Peyer's patch (tissue), 4 donors: ENCODE results near the gene TSPAN18. TPM values are rescaled to one million over a fixed set of nuclear protein-coding genes. Genes with fewer than 3 reads are reported as not detected.
"Not testable (repeated sequence)": the region's sequence is repeated elsewhere in the genome, so short reads cannot be mapped to it uniquely, and the experiment has no call there.

Source experiments
- DNase-seq, 3 donors: peaks; one replicate each; pipeline ENCODE4 v3.0.0-alpha.2; 2017 to 2019
- H3K27ac ChIP-seq, 4 donors: fragments of 200-600 bp; sonication (generic); one replicate each; pipeline ENCODE4 v1.5.1; 2016 to 2019
- H3K27me3 ChIP-seq, 2 donors: fragments of 200-600 bp; sonication (generic); one replicate each; pipeline ENCODE4 v1.5.1; 2019
- H3K36me3 ChIP-seq, 3 donors: fragments of 200-600 bp; sonication (generic); one replicate each; pipeline ENCODE4 v1.5.1; 2016 to 2019
- H3K4me1 ChIP-seq, 4 donors: fragments of 200-600 bp; sonication (generic); one replicate each; pipeline ENCODE4 v1.5.1; 2016 to 2019
- H3K4me3 ChIP-seq, 4 donors: fragments of 200-600 bp; sonication (generic); 1 replicate in 3 of 4; 2 replicates in 1 of 4; pipeline ENCODE4 v1.5.1; 2016 to 2019; ENCODE audit warnings: mild to moderate bottlenecking in 1 of 4
- H3K9me3 ChIP-seq, 4 donors: fragments of 200-600 bp; sonication (generic); one replicate each; pipeline ENCODE4 v1.5.1; 2016 to 2019; ENCODE audit warnings: mild to moderate bottlenecking in 1 of 4
- POLR2A ChIP-seq, 2 donors: fragments of 450-650 bp; IDR thresholded peaks; one replicate each; pipeline ENCODE4 v1.5.1; 2017; ENCODE audit warnings: antibody characterized with exemption in 2 of 2, mild to moderate bottlenecking in 2 of 2, moderate library complexity in 2 of 2
- total RNA-seq, 4 donors: library from RNA; depleted of rRNA; stranded (reverse); fragments of >200 nt; gene quantifications; one replicate each; pipeline ENCODE4 v1.1.0, GENCODE V29; 2016
- TF ChIP-seq, protein P1 (sequence below), 6 experiments: fragments of 450-650 bp in 4 of 6; fragments of 200-600 bp in 2 of 6; sonication (generic) in 1 of 6; IDR thresholded peaks; one replicate each; pipeline ENCODE4 v1.5.1; 2017 to 2019; ENCODE audit warnings: antibody characterized with exemption in 6 of 6, mild to moderate bottlenecking in 3 of 6, moderate library complexity in 1 of 6

TSPAN18 gene
- total RNA-seq, 4 donors from 2014 or later, result 1.1 to 19.8 (median 3.1) TPM

DNA sequence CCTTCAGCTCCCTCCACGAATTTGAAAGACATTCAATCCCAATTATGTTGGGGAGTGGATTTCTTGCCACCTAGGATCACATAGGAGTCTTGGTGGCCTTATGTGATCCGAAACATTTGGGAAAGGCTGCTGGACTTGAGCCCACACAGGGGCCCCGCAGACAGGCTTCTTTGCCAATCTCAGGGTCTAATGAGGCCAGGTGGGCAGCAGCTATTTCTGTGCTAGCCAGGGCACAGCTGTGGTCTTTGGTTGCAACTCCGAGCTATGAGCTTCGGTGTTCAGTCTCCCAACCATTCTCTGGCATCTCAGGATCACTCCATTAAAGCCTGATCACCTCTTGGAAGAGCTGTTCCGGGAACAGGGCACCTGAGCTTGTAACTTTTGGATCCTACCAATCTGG is 139.5 kb downstream of the TSPAN18 start:
- H3K9me3 ChIP-seq, result peaks cover 0 to 4% (median 0%) of the 10 kb centered on the region in 4 donors
- TF ChIP-seq, protein P1, sequence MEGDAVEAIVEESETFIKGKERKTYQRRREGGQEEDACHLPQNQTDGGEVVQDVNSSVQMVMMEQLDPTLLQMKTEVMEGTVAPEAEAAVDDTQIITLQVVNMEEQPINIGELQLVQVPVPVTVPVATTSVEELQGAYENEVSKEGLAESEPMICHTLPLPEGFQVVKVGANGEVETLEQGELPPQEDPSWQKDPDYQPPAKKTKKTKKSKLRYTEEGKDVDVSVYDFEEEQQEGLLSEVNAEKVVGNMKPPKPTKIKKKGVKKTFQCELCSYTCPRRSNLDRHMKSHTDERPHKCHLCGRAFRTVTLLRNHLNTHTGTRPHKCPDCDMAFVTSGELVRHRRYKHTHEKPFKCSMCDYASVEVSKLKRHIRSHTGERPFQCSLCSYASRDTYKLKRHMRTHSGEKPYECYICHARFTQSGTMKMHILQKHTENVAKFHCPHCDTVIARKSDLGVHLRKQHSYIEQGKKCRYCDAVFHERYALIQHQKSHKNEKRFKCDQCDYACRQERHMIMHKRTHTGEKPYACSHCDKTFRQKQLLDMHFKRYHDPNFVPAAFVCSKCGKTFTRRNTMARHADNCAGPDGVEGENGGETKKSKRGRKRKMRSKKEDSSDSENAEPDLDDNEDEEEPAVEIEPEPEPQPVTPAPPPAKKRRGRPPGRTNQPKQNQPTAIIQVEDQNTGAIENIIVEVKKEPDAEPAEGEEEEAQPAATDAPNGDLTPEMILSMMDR (IDR thresholded peaks at IDR 0.05), result no peak
- TF ChIP-seq POLR2A (IDR thresholded peaks at IDR 0.05), result no peak
- H3K27ac ChIP-seq, result no peak overlapping the region
- H3K27me3 ChIP-seq, result no peaks in the 10 kb centered on the region
- H3K36me3 ChIP-seq, result no peaks in the 10 kb centered on the region
- no peak overlapping the region for H3K4me3 ChIP-seq
- DNase-seq, result peak in 1 of 3 donors; percentile 13
- H3K4me1 ChIP-seq, result peaks cover 0 to 9% (median 2%) of the 10 kb centered on the region in 4 donors

GRCh38 chr11:44868021-44868420 is 141.3 kb downstream of the TSPAN18 start:
- no peak for DNase-seq
- Histone ChIP-seq H3K36me3 (no peaks in the 10 kb centered on the region), H3K9me3 (peaks cover 0 to 4% (median 0%) of the 10 kb centered on the region in 4 donors), H3K4me3 (no peak overlapping the region), H3K27me3 (no peaks in the 10 kb centered on the region), H3K4me1 (no peaks in the 10 kb centered on the region), H3K27ac (no peak overlapping the region)
- TF ChIP-seq POLR2A (IDR thresholded peaks at IDR 0.05), result no peak
- TF ChIP-seq, protein P1 (IDR thresholded peaks at IDR 0.05), result no peak

- TF ChIP-seq, protein P1 (IDR thresholded peaks at IDR 0.05), result no peak
- no peak for TF ChIP-seq POLR2A (IDR thresholded peaks at IDR 0.05)
- no peak overlapping the region for H3K27ac ChIP-seq
Observed at GRCh38 chr11:44868455-44869421, 142.0 kb downstream of the TSPAN18 start.

DNA sequence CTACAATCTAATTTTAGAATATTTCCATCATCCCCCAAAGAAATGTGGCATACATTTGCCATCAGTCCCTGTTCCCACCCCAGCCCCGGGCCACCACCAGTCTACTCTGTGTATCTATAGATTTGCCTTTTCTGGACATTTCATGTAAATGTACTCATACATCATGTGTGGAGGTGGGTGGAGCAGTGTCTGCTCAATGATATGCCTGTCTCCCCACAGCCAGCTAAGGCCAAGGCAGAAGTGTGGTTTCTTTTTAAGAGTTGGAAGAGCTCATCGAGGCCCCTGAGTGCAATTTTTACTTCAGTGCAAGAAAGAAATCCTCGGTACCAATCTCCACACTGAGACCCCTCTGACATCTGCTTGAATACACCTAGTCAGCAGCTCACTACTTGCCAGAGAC is 143.4 kb downstream of the TSPAN18 start:
- no peak overlapping the region for H3K27ac ChIP-seq
- DNase-seq, result no peak
- no peaks in the 10 kb centered on the region for H3K36me3 ChIP-seq
- H3K4me1 ChIP-seq, result no peaks in the 10 kb centered on the region
- H3K27me3 ChIP-seq, result no peaks in the 10 kb centered on the region
- TF ChIP-seq, protein P1 (IDR thresholded peaks at IDR 0.05), result no peak
- no peak for TF ChIP-seq POLR2A (IDR thresholded peaks at IDR 0.05)
- peaks cover 0 to 4% (median 0%) of the 10 kb centered on the region in 4 donors for H3K9me3 ChIP-seq
- no peak overlapping the region for H3K4me3 ChIP-seq

More at GRCh38 chr11:44868455-44869421, 142.0 kb downstream of the TSPAN18 start:
- no peaks in the 10 kb centered on the region for H3K36me3 ChIP-seq
- no peak overlapping the region for H3K4me3 ChIP-seq
- peaks cover 0 to 4% (median 0%) of the 10 kb centered on the region in 4 donors for H3K9me3 ChIP-seq
- no peak for DNase-seq
- no peaks in the 10 kb centered on the region for H3K4me1 ChIP-seq
- H3K27me3 ChIP-seq, result no peaks in the 10 kb centered on the region

DNA sequence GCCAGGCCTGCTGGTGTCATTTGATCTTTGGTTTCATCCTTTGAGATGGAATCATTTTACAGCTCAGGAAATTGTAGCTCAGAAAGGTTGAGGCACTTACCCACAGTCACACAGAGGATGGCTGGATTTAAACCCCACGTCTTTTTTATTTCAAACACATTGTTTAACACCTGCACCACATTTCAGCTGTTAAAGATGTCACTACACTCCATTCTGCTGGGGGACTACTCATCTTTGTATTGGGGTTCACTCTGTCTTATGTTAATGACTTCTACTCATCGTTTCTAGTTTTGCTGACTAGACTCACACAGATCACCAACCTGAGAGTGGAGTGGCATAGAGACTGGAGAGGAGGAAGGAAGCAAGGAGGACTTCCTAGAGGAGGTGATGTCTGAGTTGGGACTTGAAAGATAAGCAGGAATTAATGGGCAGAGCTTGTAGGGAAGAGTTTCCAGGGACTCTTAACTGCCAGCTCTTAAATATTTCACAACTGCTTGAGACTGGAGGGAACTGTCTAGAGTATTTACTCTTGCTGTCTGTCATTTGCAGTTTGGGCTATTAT is 143.9 kb downstream of the TSPAN18 start:
- DNase-seq, result no peak
- Histone ChIP-seq H3K36me3 (no peaks in the 10 kb centered on the region), H3K27me3 (no peaks in the 10 kb centered on the region), H3K9me3 (peaks cover 0 to 4% (median 0%) of the 10 kb centered on the region in 4 donors), H3K4me1 (no peaks in the 10 kb centered on the region), H3K27ac (no peak overlapping the region), H3K4me3 (no peak overlapping the region)
- TF ChIP-seq, protein P1 (IDR thresholded peaks at IDR 0.05), result no peak
- TF ChIP-seq POLR2A (IDR thresholded peaks at IDR 0.05), result no peak

DNA sequence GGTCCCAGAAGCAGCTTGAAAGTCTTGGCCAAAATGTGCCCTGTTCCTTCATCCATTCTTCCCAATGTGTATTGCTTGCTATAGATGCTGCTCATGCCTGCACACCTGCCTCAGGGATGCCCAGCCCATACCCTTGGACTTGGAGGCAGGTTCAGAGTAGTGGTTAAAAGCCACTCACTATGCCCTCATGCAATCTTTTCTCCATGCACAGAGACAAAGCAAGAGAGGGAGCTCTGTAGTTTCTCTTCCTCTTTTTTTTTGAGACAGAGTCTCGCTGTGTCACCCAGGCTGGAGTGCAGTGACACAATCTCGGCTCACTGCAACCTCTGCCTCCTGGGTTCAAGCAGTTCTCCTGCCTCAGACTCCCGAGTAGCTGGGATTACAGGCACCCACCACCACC is 144.9 kb downstream of the TSPAN18 start:
- not testable (repeated sequence) for H3K36me3 ChIP-seq, H3K27me3 ChIP-seq, H3K4me1 ChIP-seq, H3K9me3 ChIP-seq, DNase-seq, H3K27ac ChIP-seq, H3K4me3 ChIP-seq
